Right lobe of liver (tissue), 6 donors: ENCODE measurements around the gene SELENOI. TPM values are rescaled to one million over a fixed set of nuclear protein-coding genes. Genes with fewer than 3 reads are reported as not detected.

Source experiments
- ATAC-seq, 4 donors: fragments of 200-7000 bp; cut with Tn5 transposase; one replicate each; pipeline ENCODE4 v1.9.1; 2020; ENCODE audit warnings: mild to moderate bottlenecking in 4 of 4, moderate library complexity in 4 of 4
- DNase-seq, 3 donors: peaks; one replicate each; pipeline ENCODE4 v3.0.0-alpha.2; 2020
- H3K27ac ChIP-seq, 3 donors: fragments of 200-600 bp; one replicate each; pipeline ENCODE4 v1.8.0; 2022
- H3K27me3 ChIP-seq, 2 donors: fragments of 200-600 bp; one replicate each; pipeline ENCODE4 v1.8.0; 2022
- H3K36me3 ChIP-seq, 4 donors: fragments of 200-600 bp; sonication (generic) in 1 of 4; one replicate each; pipeline versions ENCODE4 v1.5.1 to v1.8.0; 2017 to 2022; ENCODE audit warnings: control low read depth in 1 of 4
- H3K4me1 ChIP-seq, 4 donors: fragments of 200-600 bp; sonication (generic) in 1 of 4; one replicate each; pipeline versions ENCODE4 v1.5.1 to v1.8.0; 2017 to 2022; ENCODE audit warnings: control low read depth in 1 of 4
- H3K4me3 ChIP-seq, 3 donors: fragments of 200-600 bp; one replicate each; pipeline ENCODE4 v1.8.0; 2022
- H3K9me3 ChIP-seq, 4 donors: fragments of 200-600 bp; sonication (generic) in 1 of 4; one replicate each; pipeline versions ENCODE4 v1.5.1 to v1.8.0; 2017 to 2022; ENCODE audit warnings: control low read depth in 1 of 4
- POLR2A ChIP-seq: fragments of 450-650 bp; IDR thresholded peaks from one replicate; pipeline ENCODE4 v1.6.1; 2017; ENCODE audit warnings: antibody characterized with exemption, mild to moderate bottlenecking
- WGBS: methylation state at CpG from one replicate; pipeline ENCODE4 v1.1.6; 2018; ENCODE audit warnings: low coverage, low lambda C conversion rate; ENCODE audit not compliant: insufficient coverage; ENCODE audit errors: missing lambda C conversion rate; 5-methylcytosine and 5-hydroxymethylcytosine counted together
- intact Hi-C, 2 donors: fragments of 100-400 bp; cut with DNase I; formaldehyde crosslinking; loops; one replicate each; pipeline versions ENCODE4 v1.11.2 to v1.14.1; 2022
- total RNA-seq, 6 experiments: library from RNA; depleted of rRNA in 2 of 6; stranded (reverse); fragments of >200 nt in 2 of 6; fragmentation: NEBNext Ultra II Directional in 3 of 6; extraction: Animal tissue kit (Norgen Biotek cat#: 25700) in 3 of 6; gene quantifications; one replicate each; pipeline versions ENCODE4 v1.1.0 to v1.2.4, GENCODE V29; 2016 to 2023
- TF ChIP-seq, protein P1 (sequence below), 4 donors: fragments of 200-600 bp in 3 of 4; fragments of 450-650 bp in 1 of 4; IDR thresholded peaks; one replicate each; pipeline versions ENCODE4 v1.5.1 to v1.8.0; 2016 to 2022; ENCODE audit warnings: antibody characterized with exemption in 4 of 4, mild to moderate bottlenecking in 2 of 4
- donor health status: DM: no; HTN: yes; CAD: no.
- donor health status: DM: no; HTN: no; CAD: no.
- donor health status: DM: no; HTN: no; CAD: no.
- donor health status: DM: no; HTN: yes; CAD: no.
- donor health status: DM: no; HTN: yes; CAD: no.

The SELENOI gene
- total RNA-seq, 6 experiments from 2014 or later = 24.1 to 39.1 (median 33.7) TPM

- Histone ChIP-seq H3K27me3 (no peaks in the 10 kb centered on the region), H3K9me3 (no peaks in the 10 kb centered on the region), H3K27ac (no peak overlapping the region), H3K4me3 (no peak overlapping the region), H3K36me3 (no peaks in the 10 kb centered on the region), H3K4me1 (no peaks in the 10 kb centered on the region)
- WGBS = 83% methylated on average over 4 of the region's 4 CpGs
- no peak for ATAC-seq
- TF ChIP-seq, protein P1, sequence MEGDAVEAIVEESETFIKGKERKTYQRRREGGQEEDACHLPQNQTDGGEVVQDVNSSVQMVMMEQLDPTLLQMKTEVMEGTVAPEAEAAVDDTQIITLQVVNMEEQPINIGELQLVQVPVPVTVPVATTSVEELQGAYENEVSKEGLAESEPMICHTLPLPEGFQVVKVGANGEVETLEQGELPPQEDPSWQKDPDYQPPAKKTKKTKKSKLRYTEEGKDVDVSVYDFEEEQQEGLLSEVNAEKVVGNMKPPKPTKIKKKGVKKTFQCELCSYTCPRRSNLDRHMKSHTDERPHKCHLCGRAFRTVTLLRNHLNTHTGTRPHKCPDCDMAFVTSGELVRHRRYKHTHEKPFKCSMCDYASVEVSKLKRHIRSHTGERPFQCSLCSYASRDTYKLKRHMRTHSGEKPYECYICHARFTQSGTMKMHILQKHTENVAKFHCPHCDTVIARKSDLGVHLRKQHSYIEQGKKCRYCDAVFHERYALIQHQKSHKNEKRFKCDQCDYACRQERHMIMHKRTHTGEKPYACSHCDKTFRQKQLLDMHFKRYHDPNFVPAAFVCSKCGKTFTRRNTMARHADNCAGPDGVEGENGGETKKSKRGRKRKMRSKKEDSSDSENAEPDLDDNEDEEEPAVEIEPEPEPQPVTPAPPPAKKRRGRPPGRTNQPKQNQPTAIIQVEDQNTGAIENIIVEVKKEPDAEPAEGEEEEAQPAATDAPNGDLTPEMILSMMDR (IDR thresholded peaks at IDR 0.05) = no peak
- TF ChIP-seq POLR2A = no peak
- intact Hi-C loops = no loop called here
- DNase-seq = no peak
Observed at GRCh38 chr2:26395394-26395793, 49.5 kb downstream of the SELENOI start.

- no peak overlapping the region for H3K27ac ChIP-seq
- DNase-seq (no peak), ATAC-seq (no peak)
- H3K4me3 ChIP-seq = no peak overlapping the region
- intact Hi-C loops = no loop called here
- no peaks in the 10 kb centered on the region for H3K9me3 ChIP-seq
- no peak for TF ChIP-seq POLR2A
- TF ChIP-seq, protein P1 (IDR thresholded peaks at IDR 0.05) = no peak
- WGBS = 75% methylated on average over 5 of the region's 5 CpGs
- H3K4me1 ChIP-seq = no peaks in the 10 kb centered on the region
- H3K27me3 ChIP-seq = no peaks in the 10 kb centered on the region
- H3K36me3 ChIP-seq = no peaks in the 10 kb centered on the region
Observed at GRCh38 chr2:26396734-26397298, 50.9 kb downstream of the SELENOI start.

DNA sequence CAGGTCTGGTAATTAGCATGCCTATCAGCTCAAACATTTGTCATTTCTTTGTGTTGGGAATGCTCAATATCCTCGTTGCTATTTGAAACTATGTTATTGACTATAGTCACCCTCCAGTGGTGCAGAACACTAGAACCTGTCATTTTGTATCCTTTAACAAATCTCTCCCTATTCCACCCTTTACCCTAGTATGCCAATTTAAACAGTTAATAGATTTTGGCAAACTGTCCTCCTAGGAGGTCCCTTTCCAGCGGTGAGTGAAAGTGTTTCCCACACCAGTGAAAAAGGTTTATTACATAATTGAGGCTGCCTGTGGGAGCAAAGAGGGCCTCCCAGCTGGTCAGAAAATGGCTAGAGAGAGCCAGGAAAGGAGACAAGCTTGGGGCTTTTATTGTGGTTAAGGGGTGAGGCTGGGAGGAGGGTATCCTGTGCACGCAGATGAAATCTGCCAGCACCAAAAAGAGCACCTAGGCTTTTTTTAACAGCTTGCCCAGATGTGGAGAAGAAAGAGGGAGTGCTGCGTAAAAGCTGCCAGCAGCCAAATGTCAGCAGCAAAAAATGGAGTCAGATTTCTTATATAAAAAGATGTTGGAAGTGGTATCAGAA, 53.9 kb downstream of the SELENOI start:
- Histone ChIP-seq H3K27ac (no peak overlapping the region), H3K36me3 (no peaks in the 10 kb centered on the region), H3K4me3 (no peak overlapping the region), H3K27me3 (no peaks in the 10 kb centered on the region), H3K9me3 (no peaks in the 10 kb centered on the region), H3K4me1 (no peaks in the 10 kb centered on the region)
- DNase-seq = no peak
- ATAC-seq = no peak
- intact Hi-C loops = no loop called here
- no peak for TF ChIP-seq POLR2A
- WGBS = 50% methylated on average over 4 of the region's 4 CpGs

DNA sequence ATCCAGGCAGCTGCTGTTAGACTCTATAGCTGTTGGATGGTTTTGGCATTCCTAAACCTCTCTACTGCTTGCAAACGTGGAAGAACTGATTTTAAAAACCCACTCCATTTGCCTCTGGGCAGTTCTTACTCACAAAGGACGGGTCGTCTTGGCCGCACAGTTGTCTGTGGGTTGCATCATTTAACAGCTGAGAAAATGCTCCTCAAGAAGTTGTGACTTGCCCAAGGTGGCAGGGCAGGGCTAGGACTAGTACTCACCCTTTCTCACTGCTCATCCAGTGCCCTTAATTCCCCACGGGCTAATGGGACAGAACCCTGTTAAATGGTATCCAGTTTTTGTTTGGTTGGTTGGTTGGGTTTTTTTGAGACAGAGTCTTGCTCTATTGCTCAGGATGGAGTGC, 54.8 kb downstream of the SELENOI start:
- no peaks in the 10 kb centered on the region for H3K27me3 ChIP-seq
- no peak overlapping the region for H3K4me3 ChIP-seq
- 38% methylated on average over 1 of the region's 5 CpGs for WGBS
- intact Hi-C loops = no loop called here
- no peaks in the 10 kb centered on the region for H3K4me1 ChIP-seq
- no peak for TF ChIP-seq POLR2A
- TF ChIP-seq, protein P1 (IDR thresholded peaks at IDR 0.05) = no peak
- H3K36me3 ChIP-seq = no peaks in the 10 kb centered on the region
- ATAC-seq (no peak), DNase-seq (no peak)
- H3K9me3 ChIP-seq = no peaks in the 10 kb centered on the region
- H3K27ac ChIP-seq = no peak overlapping the region

DNA sequence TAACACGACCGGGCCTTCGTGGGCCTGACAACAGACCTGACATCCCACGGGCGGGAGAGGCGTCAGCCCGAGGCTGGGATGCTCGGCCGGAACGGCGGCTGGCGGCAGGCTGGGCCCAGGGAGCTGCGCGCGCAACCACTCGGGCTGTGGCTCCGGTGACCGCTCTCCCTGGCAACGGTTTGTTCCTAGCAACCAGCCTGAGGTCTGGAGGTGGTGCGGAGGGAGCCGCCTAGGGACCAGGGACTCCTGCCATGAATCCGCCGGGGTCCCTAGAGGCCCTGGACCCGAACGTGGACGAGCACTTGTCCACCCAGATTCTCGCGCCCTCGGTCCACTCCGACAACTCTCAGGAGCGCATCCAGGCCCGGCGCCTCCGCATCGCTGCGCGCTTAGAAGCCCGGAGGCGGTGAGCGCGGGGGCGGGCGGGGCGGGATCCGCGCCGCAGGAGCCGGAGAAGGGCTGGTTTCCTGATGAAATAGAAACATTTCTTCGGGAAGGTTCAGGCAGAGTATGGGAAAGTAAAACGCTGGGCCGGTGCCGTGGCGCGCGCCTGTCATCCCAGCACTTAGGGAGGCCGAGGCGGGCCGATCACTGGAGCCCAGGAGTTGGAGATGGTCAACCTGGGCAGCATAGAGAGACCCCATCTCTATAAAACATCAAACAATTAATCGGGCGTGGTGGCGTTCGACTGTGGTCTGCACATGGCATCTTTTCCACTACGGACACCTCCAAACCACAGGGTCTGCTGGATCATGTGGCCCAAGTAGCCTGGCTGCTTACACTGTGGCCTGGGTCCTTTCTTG, 56.0 kb downstream of the SELENOI start, which contains the start of gene DRC1:
DRC1 (plus strand) TSS at position 182 of the 803 bp plus-strand sequence; CDS start at position 252, 70 bp downstream.
- Histone ChIP-seq H3K27me3 (no peaks in the 10 kb centered on the region), H3K4me1 (no peaks in the 10 kb centered on the region), H3K9me3 (no peaks in the 10 kb centered on the region), H3K27ac (no peak within 1 kb of the TSS), H3K36me3 (no peaks in the 10 kb centered on the region), H3K4me3 (no peak within 1 kb of the TSS)
- 27% methylated on average over 32 of the region's 63 CpGs for WGBS
- TF ChIP-seq, protein P1 (IDR thresholded peaks at IDR 0.05) = no peak
- no peak for TF ChIP-seq POLR2A
- peak in 2 of 3 donors; percentile 61 to 67 for DNase-seq
- peak; percentile 58 to 82 (median 66) for ATAC-seq
- intact Hi-C loops = no loop called here
